K562 (cell line): ENCODE results near the gene PEPD.

Experiments used
- ELF2 ChIP-seq: fragments of 250-450 bp; sonication (Bioruptor Pico); IDR thresholded peaks from 2 replicates; pipeline ENCODE4 v1.5.0; 2021; ENCODE audit warnings: mild to moderate bottlenecking
- NR2C1 ChIP-seq, 2 experiments: fragments of 450-650 bp; IDR thresholded peaks; 2 replicates each; pipeline ENCODE4 v1.6.1; 2017; ENCODE audit warnings: mild to moderate bottlenecking in 2 of 2, antibody characterized with exemption in 1 of 2, inconsistent platforms in 1 of 2, missing compliant biosample characterization in 1 of 2, missing genetic modification characterization in 1 of 2
- SPI1 ChIP-seq: IDR thresholded peaks from 2 replicates; pipeline ENCODE4 v1.6.1; 2011; ENCODE audit warnings: low read depth, low read length, control low read depth, borderline replicate concordance

DNA sequence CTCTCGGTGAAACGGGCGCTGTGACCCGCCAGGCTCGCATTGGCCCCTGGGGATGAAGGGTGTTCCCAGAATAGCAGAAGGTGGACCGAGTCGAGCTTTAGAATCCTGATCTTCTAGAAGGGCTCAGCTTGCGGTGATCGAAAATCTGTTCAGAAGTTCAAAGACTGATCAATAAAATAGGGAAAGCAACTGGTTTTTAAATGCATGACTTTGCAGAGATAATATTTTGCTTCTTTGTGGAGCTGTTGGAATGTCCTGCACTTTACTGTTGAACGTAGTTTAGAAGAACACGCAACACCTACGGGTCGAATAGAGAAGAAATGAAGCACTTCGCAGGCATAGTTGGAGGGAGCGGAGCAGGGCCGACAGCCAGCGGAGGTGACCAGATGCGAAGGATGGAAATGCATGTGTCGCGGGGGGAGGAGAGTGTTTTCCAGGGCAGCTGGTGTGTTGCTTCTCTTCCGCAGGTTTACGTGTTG is 147.3 kb downstream of the PEPD start:
- 0 out of 2 replicates have a peak, but pooled peaks have one; percentile 18 for TF ChIP-seq ELF2 (CRISPR knock-in tag)
- TF ChIP-seq NR2C1 (IDR thresholded peaks at IDR 0.05): no peak
- TF ChIP-seq NR2C1 (tag; IDR thresholded peaks at IDR 0.05): no peak
- TF ChIP-seq SPI1: no peak
